NB4 (cell line): ENCODE results near the gene NBEAL1.
A peak's percentile ranks its signal among the peaks of the same experiment; 100 is the strongest.
"Not testable (repeated sequence)": the region's sequence is repeated elsewhere in the genome, so short reads cannot be mapped to it uniquely, and the experiment has no call there.

Experiments used
- DNase-seq: peaks from one replicate; pipeline ENCODE4 v3.0.0; 2010; ENCODE audit warnings: low read depth
- H3K4me3 ChIP-seq: one replicate; pipeline ENCODE4 v1.5.1; 2011; ENCODE audit warnings: mild to moderate bottlenecking, low read depth, low read length, moderate library complexity
- MYC ChIP-seq: IDR thresholded peaks from 2 replicates; pipeline ENCODE4 v1.6.1; 2011; ENCODE audit warnings: low read depth, low read length
- POLR2A ChIP-seq: IDR thresholded peaks from 2 replicates; pipeline ENCODE4 v1.6.1; 2011; ENCODE audit warnings: mild to moderate bottlenecking; ENCODE audit not compliant: insufficient read length; ENCODE audit errors: extremely low read depth
- TF ChIP-seq, protein P1 (sequence below): IDR thresholded peaks from one replicate; pipeline ENCODE4 v1.5.1; 2012; ENCODE audit warnings: low read depth, low read length
- TF ChIP-seq, protein P2 (sequence below): IDR thresholded peaks from 2 replicates; pipeline ENCODE4 v1.6.1; 2011; ENCODE audit warnings: low read depth, low read length

Gene NBEAL1

DNA sequence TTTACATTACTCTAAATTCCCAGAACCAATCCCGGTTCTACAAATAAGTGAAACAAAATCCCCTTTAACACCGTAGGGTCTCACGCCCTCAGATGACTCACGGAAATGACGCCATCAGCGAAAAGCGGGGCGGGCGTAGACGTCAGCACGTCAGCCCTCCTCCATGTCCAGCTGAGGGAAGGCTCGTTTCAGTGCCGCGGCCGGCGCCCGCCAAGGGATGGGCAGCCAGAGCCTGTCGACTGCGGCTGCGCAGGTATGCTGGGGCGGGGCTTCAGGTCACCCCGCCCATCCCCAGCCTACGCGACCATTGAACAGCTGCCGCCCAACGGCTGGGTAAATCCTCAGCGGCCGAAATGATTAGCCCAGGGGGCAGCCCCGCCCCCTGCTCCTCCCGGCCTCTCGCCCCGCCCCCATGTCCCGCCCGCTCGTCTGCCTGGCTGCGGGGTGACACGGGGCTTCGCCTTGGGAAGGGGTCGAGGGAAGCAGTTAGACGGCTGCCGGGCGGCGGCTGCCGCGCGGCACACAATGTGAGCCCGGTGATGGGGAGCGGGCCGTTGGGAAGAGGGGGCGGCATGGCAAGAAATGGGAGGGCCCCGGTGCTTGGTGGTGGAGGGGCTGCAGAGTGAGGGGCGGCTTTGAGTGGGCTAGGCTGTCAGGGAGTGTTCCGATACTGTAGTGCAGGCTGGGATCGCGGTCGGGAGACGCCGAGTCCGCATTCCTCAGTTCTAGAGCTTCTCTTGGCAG, at the start of gene NBEAL1:
TSS of gene NBEAL1 (plus strand) at position 420 of the 744 bp plus-strand sequence. CDS start 1,510 bp downstream, outside the sequence.
- peak; percentile 55 for TF ChIP-seq POLR2A
- TF ChIP-seq, protein P1, sequence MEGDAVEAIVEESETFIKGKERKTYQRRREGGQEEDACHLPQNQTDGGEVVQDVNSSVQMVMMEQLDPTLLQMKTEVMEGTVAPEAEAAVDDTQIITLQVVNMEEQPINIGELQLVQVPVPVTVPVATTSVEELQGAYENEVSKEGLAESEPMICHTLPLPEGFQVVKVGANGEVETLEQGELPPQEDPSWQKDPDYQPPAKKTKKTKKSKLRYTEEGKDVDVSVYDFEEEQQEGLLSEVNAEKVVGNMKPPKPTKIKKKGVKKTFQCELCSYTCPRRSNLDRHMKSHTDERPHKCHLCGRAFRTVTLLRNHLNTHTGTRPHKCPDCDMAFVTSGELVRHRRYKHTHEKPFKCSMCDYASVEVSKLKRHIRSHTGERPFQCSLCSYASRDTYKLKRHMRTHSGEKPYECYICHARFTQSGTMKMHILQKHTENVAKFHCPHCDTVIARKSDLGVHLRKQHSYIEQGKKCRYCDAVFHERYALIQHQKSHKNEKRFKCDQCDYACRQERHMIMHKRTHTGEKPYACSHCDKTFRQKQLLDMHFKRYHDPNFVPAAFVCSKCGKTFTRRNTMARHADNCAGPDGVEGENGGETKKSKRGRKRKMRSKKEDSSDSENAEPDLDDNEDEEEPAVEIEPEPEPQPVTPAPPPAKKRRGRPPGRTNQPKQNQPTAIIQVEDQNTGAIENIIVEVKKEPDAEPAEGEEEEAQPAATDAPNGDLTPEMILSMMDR: no peak
- H3K4me3 ChIP-seq: peak within 1 kb of the TSS; percentile 85

DNA sequence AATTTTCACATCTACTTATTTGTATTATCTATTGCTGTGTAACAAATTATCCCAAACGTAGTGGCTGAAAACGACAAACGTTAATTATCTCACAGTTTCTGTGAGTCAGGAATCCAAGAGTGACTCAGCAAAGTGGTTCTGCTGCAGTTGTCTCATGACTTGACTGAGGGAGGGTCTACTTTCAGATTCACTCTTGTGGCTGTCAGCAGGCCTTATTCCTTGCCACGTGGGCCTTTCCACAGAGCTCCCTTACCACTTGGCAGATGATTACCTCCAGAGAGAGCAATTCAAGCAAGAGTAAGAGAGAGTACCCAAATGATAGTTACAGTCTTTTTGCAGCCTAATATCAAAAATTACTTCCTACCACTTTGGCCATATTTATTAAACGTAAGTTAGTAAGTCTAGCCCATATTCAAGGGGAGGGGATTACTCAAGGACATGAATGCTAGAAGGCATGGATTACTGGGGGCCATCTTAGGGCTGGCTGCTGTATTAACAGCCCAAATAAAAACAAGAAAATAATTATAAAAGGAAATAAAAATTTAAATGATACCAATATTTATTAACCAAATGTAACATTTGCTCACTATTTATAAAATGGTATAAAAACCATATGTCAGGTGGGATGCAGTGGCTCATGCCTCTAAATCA, 48.7 kb upstream of the NBEAL1 start:
- TF ChIP-seq, protein P2, sequence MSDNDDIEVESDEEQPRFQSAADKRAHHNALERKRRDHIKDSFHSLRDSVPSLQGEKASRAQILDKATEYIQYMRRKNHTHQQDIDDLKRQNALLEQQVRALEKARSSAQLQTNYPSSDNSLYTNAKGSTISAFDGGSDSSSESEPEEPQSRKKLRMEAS: no peak
- TF ChIP-seq, protein P1: no peak
- TF ChIP-seq POLR2A (no peak), MYC (no peak)
- peak; percentile 66 for DNase-seq
- H3K4me3 ChIP-seq: no peak overlapping the region

More for the DNA sequence above, at the start of gene NBEAL1:
- DNase-seq: peak; percentile 98

DNA sequence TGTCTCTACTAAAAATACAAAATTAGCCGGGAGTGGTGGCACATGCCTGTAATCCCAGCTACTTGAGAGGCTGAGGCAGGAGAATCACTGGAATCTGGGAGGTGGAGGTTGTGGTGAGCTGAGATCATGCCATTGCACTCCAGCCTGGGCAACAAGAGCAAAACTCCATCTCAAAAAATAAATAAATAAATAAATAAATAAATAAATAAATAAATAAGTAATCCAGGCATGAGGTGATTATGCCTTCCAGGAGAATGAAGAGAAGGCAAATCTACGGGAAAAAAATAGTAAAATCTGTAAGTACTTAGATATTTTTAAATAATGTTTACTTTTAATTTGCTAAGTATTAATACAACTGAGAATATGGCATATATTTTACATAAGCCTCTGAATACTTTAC, 45.3 kb upstream of the NBEAL1 start:
- H3K4me3 ChIP-seq, DNase-seq: not testable (repeated sequence)

DNA sequence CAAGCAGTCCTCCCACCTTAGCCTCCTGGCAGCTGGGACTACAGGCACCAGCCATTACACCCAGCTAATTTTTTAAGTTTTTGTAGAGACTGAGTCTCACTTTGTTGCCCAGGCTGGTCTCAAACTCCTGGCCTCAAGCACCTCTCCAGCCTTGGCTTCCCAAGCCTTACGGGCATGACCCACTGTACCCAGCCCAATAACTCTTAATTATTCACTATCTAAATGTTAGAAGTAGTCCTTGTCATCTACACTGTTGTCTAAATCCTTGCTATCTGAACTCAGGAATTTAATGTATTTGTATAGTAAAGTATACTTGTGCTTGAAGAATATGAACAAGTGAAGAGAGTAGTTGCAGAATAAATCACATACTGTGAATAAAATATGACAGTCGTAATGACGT, 37.9 kb upstream of the NBEAL1 start:
- no peak overlapping the region for H3K4me3 ChIP-seq
- TF ChIP-seq, protein P2: no peak
- TF ChIP-seq, protein P1: no peak
- no peak for TF ChIP-seq MYC
- no peak for TF ChIP-seq POLR2A
- no peak for DNase-seq

DNA sequence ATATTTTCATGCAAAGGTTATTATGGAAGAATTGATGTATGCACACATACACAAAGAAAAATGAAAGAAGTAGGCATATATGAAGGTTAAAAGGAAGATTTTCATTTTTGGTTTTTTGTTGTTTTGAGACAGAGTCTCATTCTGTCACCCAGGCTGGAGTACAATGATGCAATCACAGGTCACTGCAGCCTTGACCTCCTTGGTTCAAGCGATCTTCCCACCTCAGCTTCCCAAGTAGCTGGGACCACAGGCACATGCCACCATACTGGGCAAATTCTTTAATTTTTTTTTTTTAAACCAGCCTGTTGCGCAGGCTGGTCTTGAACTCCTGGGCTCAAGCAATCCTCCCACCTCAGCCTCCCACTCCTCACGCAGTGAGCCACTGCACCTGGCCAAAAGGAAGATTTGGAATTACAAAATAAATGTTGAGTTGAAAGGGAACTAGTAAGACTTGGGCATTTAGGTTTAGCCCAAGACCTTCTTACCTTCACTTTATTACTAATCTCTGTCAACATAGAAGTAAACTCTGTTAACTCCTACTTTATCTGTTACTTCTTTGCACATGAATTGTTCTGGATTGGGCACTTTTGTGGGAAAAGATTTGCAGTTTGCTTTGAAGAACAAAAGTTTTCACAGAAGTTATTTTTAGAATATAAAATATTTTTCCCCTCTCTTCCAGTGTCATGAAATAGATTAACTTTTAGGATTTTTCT, 31.7 kb upstream of the NBEAL1 start:
- no peak for DNase-seq
- TF ChIP-seq POLR2A: no peak
- TF ChIP-seq, protein P2: no peak
- TF ChIP-seq MYC: no peak
- TF ChIP-seq, protein P1: no peak

DNA sequence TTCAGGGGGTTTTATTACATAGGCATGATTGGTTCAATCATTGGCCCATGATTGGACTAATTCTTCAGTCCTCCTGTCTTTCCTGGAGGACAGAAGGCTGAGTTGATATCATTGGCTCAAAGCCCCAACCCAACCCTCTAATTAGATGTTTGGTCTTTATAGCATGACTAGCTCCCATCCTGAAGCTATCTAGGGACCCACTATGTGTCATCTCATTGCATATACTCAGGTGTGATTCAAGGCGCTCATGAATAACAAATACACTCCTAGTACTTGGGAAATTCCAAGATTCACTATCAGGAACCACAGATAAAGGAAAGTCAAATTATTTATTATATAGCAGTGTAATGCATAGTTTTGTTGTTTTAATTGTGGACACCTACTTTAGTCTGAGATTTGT, 24.9 kb upstream of the NBEAL1 start:
- TF ChIP-seq MYC: no peak
- TF ChIP-seq, protein P2: no peak
- TF ChIP-seq, protein P1: no peak
- TF ChIP-seq POLR2A: no peak
- no peak for DNase-seq

More for the DNA sequence above, 31.7 kb upstream of the NBEAL1 start:
- H3K4me3 ChIP-seq: no peak overlapping the region

More for the DNA sequence above, 24.9 kb upstream of the NBEAL1 start:
- H3K4me3 ChIP-seq: no peak overlapping the region
